VCaP (cell line): ENCODE measurements around the gene CACNA2D3.

ENCODE experiments used
- H3K27ac ChIP-seq: fragments of 450-650 bp; 2 replicates; pipeline ENCODE4 v1.5.1; 2017
- TF ChIP-seq, protein P1 (sequence below): fragments of 450-650 bp; conservative IDR thresholded peaks from 2 replicates; pipeline ENCODE4 v1.5.1; 2017; ENCODE audit warnings: mild to moderate bottlenecking, moderate library complexity

The CACNA2D3 gene

DNA sequence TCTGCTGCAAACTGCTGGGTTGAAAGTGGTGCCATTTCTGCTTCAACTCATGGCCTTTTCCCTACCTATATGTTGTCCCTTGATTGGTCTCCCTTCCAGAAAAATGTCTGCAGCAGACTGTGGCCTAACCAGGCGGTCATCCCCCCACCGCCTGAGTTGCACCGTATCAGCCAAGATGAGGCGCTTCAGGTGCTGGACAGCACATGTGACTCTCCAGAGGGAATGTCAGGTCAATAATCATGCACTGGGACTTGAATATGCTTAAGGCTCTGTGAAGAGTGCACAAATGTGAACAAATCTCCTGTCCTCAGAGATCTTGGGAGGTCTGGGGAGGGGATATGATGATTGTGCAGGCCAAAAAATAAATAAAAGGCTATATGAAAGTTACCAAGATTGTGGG is 773.3 kb downstream of the CACNA2D3 start:
- TF ChIP-seq, protein P1, sequence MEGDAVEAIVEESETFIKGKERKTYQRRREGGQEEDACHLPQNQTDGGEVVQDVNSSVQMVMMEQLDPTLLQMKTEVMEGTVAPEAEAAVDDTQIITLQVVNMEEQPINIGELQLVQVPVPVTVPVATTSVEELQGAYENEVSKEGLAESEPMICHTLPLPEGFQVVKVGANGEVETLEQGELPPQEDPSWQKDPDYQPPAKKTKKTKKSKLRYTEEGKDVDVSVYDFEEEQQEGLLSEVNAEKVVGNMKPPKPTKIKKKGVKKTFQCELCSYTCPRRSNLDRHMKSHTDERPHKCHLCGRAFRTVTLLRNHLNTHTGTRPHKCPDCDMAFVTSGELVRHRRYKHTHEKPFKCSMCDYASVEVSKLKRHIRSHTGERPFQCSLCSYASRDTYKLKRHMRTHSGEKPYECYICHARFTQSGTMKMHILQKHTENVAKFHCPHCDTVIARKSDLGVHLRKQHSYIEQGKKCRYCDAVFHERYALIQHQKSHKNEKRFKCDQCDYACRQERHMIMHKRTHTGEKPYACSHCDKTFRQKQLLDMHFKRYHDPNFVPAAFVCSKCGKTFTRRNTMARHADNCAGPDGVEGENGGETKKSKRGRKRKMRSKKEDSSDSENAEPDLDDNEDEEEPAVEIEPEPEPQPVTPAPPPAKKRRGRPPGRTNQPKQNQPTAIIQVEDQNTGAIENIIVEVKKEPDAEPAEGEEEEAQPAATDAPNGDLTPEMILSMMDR, result no peak
- no peak overlapping the region for H3K27ac ChIP-seq

DNA sequence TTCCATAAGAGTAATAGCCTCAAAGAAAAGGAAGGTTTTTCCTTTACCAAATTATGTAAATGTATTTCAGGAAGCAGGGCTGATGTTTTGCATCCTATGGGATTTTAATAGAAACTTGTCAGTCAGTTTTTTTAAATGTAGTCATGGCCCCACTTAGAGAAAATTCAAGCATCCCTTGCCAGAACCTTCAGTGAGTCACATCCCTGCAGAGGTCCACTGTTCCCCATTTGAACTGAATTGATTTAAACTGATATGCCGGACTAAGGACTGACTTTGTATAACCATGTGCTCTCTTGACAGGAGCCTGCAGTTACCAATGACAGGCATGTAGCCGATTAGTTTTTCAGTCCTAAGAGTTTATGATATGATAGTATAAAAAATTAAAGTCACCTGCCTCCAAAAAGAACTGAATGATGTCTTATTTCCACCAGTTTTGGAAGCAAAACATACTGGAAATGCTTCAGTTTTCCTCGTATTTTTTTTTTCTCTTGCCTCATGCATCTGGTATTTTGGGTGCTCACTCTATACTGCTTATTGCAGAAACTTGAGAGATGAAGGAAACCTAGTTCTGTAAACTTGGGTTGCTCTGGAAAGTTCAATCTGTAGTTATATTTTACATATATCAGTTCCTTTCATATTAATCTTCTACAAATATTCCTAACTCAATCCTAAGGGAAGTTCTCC is 774.8 kb downstream of the CACNA2D3 start:
- TF ChIP-seq, protein P1, result no peak
- H3K27ac ChIP-seq, result no peak overlapping the region

DNA sequence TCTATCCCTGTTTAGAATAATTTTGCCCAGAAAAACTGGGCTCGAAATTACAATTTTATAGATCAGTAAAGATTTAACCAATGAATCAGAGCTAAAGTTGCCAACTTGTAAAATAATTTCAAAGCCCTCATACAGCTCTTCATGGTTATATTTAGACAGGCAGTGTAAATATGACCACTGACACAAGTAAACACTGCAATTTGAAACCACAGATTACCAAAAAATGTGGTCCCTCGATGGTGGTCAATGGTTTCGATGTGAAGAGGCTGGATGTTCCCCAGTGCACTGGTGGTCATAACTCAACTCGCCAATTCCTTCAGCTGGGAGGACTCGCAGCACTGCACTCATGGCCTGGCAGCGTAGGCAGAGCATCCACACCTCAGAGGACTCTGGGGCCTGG is 776.9 kb downstream of the CACNA2D3 start:
- TF ChIP-seq, protein P1, result no peak
- peak overlapping the region; percentile 35; the same call in 1 of the 2 replicates for H3K27ac ChIP-seq

DNA sequence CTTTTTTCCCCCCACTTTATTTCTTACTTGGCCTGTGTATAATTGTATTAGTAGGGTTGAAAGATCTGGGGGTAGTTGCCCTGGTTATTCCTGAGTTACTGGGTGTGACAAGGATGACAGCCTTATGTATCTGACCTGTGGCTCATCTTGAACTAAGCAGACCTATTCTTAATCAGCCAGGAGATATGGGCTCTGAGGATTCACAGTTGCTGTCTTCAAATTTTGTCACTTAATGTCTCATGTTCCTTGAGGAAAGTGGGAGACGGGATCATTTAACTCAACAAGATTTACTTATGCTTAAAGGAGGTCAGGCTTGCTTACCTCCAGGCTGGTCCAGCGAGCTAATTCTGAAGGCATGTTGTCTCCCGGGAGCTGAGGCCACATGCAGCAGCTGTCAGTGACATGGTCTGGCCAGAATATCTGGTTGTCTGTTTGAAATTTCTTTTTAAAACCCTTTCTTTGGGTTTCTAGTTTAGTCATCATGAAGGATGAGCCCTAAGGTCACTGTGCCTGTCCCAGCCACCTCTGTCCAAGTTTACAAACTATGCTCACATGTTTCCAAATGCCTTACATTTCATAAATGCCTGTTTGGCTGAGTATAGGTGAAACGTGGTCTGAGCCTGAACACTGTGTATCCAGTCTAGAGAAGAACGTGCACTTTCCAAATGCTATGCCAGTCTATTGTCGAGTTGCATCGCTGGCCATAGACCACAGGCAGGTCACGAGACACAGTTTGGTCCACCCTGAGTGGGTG is 778.7 kb downstream of the CACNA2D3 start:
- TF ChIP-seq, protein P1, result no peak

DNA sequence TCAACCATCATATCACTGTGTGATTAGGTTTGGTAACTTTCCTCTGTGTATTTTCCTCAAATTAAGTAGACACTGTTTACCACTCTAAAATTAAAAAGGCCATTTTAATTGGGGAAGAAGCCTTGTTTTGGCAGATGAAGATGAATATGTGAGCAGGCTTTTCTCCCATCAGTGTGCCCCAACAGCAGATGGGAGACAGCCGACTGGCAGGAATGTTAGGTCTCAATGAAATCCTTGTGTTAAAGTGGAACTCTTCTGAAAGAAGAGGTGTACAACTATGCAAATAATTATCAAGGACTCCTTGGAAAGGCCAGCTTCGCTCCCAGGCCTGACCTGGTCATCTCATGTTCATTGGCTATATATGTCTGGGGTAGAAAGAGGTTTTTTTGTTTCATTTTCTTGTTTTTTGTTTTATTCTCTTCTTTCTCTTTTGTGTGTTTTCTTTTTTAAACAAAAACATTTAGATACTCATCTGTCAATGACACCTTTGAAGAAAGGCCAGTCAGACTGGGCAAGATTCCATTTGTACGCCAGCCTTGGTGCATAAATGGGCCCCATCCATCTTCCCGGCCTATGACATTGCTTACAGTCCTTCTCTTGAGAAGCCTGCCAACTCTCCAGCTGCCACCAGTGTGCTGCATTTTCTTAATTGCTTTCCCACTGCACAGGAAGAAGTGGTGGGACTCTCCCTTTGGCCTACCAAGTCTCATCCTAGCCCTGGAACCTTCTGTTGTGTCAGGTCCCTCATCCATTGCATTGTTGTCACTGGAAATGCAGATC is 779.7 kb downstream of the CACNA2D3 start:
- no peak overlapping the region for H3K27ac ChIP-seq
- TF ChIP-seq, protein P1, result no peak

More for the DNA sequence above, 778.7 kb downstream of the CACNA2D3 start:
- no peak overlapping the region for H3K27ac ChIP-seq

DNA sequence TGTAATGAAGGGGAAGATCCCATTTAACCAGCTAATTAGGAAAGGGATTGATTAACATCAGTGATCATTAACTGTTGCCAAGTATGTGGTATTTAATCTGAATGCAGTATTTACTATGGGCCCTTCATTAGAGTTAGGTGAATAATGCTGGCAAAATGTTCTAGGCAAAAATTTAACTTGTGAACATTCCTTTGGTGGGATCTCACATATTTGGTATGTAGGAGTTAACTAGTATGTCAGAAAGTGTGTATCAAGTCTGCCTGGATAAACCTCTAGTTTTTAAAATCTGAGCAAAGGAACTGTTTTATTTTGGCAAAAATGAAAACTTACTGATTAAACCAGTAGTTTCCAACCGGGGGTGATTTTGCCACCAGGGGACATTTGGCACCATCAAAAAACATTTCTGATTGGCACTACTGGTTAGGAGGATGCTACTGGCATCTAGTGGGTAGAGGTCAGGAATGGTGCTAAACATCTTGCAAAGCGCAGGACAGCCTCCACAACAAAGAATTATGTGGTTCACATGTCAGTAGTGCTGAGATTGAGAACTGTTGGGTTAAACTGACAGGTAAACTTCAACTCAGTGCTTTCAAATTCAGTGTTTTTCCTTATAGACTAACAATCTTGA is 783.0 kb downstream of the CACNA2D3 start:
- TF ChIP-seq, protein P1, result no peak
- H3K27ac ChIP-seq, result no peak overlapping the region
